Mammary epithelial cell (primary cell): Measurements from ENCODE around the gene MAPK8IP3.

Experiments used
- EZH2 ChIP-seq: IDR thresholded peaks from 2 replicates; pipeline ENCODE4 v1.6.1; 2012; ENCODE audit warnings: low read length, inconsistent platforms, borderline replicate concordance
- TF ChIP-seq, protein P1 (sequence below), 2 donors: IDR thresholded peaks in 1 of 2; conservative IDR thresholded peaks in 1 of 2; 2 replicates each; pipeline ENCODE4 v1.5.1; 2011 to 2012; ENCODE audit warnings: inconsistent platforms in 2 of 2, low read length in 2 of 2, mild to moderate bottlenecking in 2 of 2, control low read depth in 1 of 2, low read depth in 1 of 2; ENCODE audit not compliant: insufficient read depth in 1 of 2; ENCODE audit errors: extremely low read depth in 1 of 2

DNA sequence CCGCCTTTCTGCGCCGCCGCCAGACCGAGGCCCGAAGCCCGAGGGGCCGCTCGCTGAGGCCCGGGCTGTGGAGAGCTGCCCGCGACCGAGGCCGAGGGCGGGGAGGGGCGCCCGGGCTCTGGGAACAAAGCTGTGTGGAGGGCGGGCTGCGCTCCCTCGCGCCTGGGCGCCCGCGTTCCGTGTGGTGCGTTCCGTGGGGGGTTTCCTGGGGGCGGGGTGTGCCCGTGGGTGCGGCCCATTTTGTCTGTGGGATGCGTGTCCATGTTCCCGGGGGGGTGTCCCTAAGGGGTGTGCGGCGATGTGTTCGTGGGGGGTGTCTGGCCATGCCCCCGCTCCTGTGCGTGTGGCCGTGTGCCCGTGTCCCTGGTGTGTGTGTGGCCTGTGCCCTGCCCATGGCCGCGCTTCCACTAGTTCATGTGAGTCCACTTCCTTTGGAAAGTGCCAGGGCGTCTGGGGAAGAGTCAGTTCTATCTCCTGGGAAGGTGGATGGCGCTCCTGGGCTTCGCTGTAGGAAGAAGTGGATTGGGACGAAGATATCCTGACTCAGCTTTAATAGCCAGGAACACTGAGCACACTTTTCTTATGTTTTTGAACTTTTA lies 27.4 kb upstream of the MAPK8IP3 start:
- TF ChIP-seq, protein P1, sequence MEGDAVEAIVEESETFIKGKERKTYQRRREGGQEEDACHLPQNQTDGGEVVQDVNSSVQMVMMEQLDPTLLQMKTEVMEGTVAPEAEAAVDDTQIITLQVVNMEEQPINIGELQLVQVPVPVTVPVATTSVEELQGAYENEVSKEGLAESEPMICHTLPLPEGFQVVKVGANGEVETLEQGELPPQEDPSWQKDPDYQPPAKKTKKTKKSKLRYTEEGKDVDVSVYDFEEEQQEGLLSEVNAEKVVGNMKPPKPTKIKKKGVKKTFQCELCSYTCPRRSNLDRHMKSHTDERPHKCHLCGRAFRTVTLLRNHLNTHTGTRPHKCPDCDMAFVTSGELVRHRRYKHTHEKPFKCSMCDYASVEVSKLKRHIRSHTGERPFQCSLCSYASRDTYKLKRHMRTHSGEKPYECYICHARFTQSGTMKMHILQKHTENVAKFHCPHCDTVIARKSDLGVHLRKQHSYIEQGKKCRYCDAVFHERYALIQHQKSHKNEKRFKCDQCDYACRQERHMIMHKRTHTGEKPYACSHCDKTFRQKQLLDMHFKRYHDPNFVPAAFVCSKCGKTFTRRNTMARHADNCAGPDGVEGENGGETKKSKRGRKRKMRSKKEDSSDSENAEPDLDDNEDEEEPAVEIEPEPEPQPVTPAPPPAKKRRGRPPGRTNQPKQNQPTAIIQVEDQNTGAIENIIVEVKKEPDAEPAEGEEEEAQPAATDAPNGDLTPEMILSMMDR (conservative IDR thresholded peaks at IDR 0.05 in 1 of 2, IDR thresholded peaks at IDR 0.05 in 1 of 2; ENCODE audit: extremely low read depth in 1 of 2, insufficient read depth in 1 of 2, low read depth in 1 of 2, low read length in 2 of 2) = peak in 1 of 2 donors; percentile 35
- no peak for TF ChIP-seq EZH2
